Liver (tissue), 9 donors: ENCODE data around the gene NTM. TPM values are rescaled to one million over a fixed set of nuclear protein-coding genes. Genes with fewer than 3 reads are reported as not detected.

ENCODE experiments used
- DNase-seq: peaks from one replicate; pipeline ENCODE4 v3.0.0-alpha.2; 2017; ENCODE audit warnings: low spot score
- H3K27ac ChIP-seq, 2 donors: one replicate each; pipeline ENCODE4 v1.7.0; 2013; ENCODE audit warnings: inconsistent platforms in 2 of 2, low read length in 2 of 2, control low read depth in 1 of 2, low read depth in 1 of 2, mild to moderate bottlenecking in 1 of 2
- H3K27me3 ChIP-seq, 4 donors: one replicate each; pipeline versions ENCODE4 v1.6.1 to v1.7.0; 2013; ENCODE audit warnings: low read length in 3 of 4, inconsistent platforms in 1 of 4, mild to moderate bottlenecking in 1 of 4, moderate library complexity in 1 of 4; ENCODE audit not compliant: control insufficient read depth in 4 of 4, insufficient read depth in 4 of 4
- H3K36me3 ChIP-seq, 4 donors: one replicate each; pipeline versions ENCODE4 v1.6.1 to v1.7.0; 2013; ENCODE audit warnings: low read length in 3 of 4, mild to moderate bottlenecking in 3 of 4, low read depth in 1 of 4, moderate library complexity in 1 of 4; ENCODE audit not compliant: control insufficient read depth in 4 of 4, insufficient read depth in 3 of 4
- H3K4me1 ChIP-seq, 4 donors: one replicate each; pipeline versions ENCODE4 v1.6.1 to v1.7.0; 2013; ENCODE audit warnings: low read length in 3 of 4, mild to moderate bottlenecking in 3 of 4, moderate library complexity in 1 of 4; ENCODE audit not compliant: control insufficient read depth in 4 of 4, insufficient read depth in 4 of 4
- H3K4me3 ChIP-seq, 3 donors: one replicate each; pipeline versions ENCODE4 v1.6.1 to v1.7.0; 2013; ENCODE audit warnings: low read length in 3 of 3, control low read depth in 1 of 3, low read depth in 1 of 3, mild to moderate bottlenecking in 1 of 3
- H3K9ac ChIP-seq, 2 donors: one replicate each; pipeline ENCODE4 v1.7.0; 2013; ENCODE audit warnings: low read length in 2 of 2, mild to moderate bottlenecking in 2 of 2, moderate library complexity in 2 of 2, control low read depth in 1 of 2, low read depth in 1 of 2
- H3K9me3 ChIP-seq, 4 donors: one replicate each; pipeline versions ENCODE4 v1.6.1 to v1.7.0; 2013; ENCODE audit warnings: low read length in 3 of 4; ENCODE audit not compliant: control insufficient read depth in 4 of 4
- FOXA2 ChIP-seq: IDR thresholded peaks from 2 replicates; pipeline ENCODE4 v1.6.1; 2016; ENCODE audit warnings: antibody characterized with exemption
- HNF4A ChIP-seq, 2 donors: conservative IDR thresholded peaks; 2 replicates each; pipeline ENCODE4 v1.6.1; 2016; ENCODE audit warnings: antibody characterized with exemption in 2 of 2, mild to moderate bottlenecking in 2 of 2
- JUND ChIP-seq, 2 donors: IDR thresholded peaks; 2 replicates each; pipeline ENCODE4 v1.6.1; 2016; ENCODE audit warnings: antibody characterized with exemption in 2 of 2
- RAD21 ChIP-seq, 2 donors: IDR thresholded peaks; 2 replicates each; pipeline ENCODE4 v1.6.1; 2016; ENCODE audit warnings: antibody characterized with exemption in 2 of 2, mild to moderate bottlenecking in 2 of 2
- RXRA ChIP-seq, 2 donors: IDR thresholded peaks; 2 replicates each; pipeline ENCODE4 v1.6.1; 2017 to 2018; ENCODE audit warnings: antibody characterized with exemption in 2 of 2, mild to moderate bottlenecking in 1 of 2
- SP1 ChIP-seq: IDR thresholded peaks from 2 replicates; pipeline ENCODE4 v1.6.1; 2018; ENCODE audit warnings: antibody characterized with exemption, mild to moderate bottlenecking
- TAF1 ChIP-seq: conservative IDR thresholded peaks from 2 replicates; pipeline ENCODE4 v1.6.1; 2016; ENCODE audit warnings: antibody characterized with exemption, mild to moderate bottlenecking
- YY1 ChIP-seq: IDR thresholded peaks from 2 replicates; pipeline ENCODE4 v1.6.1; 2016; ENCODE audit warnings: antibody characterized with exemption, mild to moderate bottlenecking
- WGBS: extraction: QIAGEN DNeasy Blood & Tissue Kit; methylation state at CpG from one replicate; pipeline ENCODE4 v1.1.7; 2013; 5-methylcytosine and 5-hydroxymethylcytosine counted together
- polyA plus RNA-seq, 2 donors: library from polyadenylated mRNA; stranded (reverse) in 1 of 2; unstranded in 1 of 2; fragments of 200-250 nt in 1 of 2; fragments of >200 nt in 1 of 2; fragmentation: Nextera tagmentation in 1 of 2; extraction: Ambion mirVana in 1 of 2; gene quantifications; one replicate each; pipeline versions ENCODE4 v1.2.1 to v1.2.3, GENCODE V29; 2013 to 2015
- total RNA-seq, 2 donors: library from RNA; depleted of rRNA; stranded (reverse); fragments of >200 nt; gene quantifications; one replicate each; pipeline ENCODE4 v1.2.3, GENCODE V29; 2014
- TF ChIP-seq, protein P1 (sequence below): IDR thresholded peaks from 2 replicates; pipeline ENCODE4 v1.6.1; 2016; ENCODE audit warnings: antibody characterized with exemption
- TF ChIP-seq, protein P2 (sequence below): IDR thresholded peaks from 2 replicates; pipeline ENCODE4 v1.6.1; 2016; ENCODE audit warnings: antibody characterized with exemption, mild to moderate bottlenecking
- TF ChIP-seq, protein P3 (sequence below): fragments of 150-350 bp; IDR thresholded peaks from 2 replicates; pipeline ENCODE4 v1.5.1; 2017; ENCODE audit warnings: improper control_type of control experiment, low read depth, low read length; ENCODE audit not compliant: missing input control
- TF ChIP-seq, protein P4 (sequence below): IDR thresholded peaks from 2 replicates; pipeline ENCODE4 v1.6.1; 2016; ENCODE audit warnings: antibody characterized with exemption
- donor health status: healthy.
- donor health status: healthy.
- donor health status: healthy.
- donor health status: healthy.
- donor health status: healthy.

Gene NTM
- total and polyA plus RNA-seq, 4 donors = 0.08 to 1.1 (median 0.08) TPM; not detected in 1

DNA sequence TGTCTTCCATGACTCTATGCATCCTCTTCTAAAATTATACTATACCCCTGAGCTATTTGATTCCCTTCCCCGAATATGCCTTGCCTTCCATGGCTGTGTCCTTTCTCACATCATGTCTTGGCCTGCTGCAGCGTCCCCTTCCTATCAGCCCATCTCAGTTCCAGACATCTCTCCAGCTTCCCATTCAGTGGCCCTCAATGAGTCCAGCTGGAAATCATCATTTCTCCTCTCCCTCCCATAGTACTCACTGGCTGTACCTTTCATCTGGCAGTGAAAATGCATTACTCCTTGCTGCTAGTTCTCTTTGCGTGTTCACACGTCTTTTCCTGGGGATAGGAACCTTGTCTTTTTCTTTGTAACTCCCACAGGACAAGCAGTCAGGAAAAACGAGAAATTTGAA is 486.8 kb downstream of the NTM start:
- no peak overlapping the region for H3K9ac ChIP-seq
- H3K36me3 ChIP-seq = no peaks in the 10 kb centered on the region
- H3K4me1 ChIP-seq = no peaks in the 10 kb centered on the region
- TF ChIP-seq SP1 (no peak), YY1 (no peak)
- no peak overlapping the region for H3K4me3 ChIP-seq
- peaks cover 0 to 2% (median 0%) of the 10 kb centered on the region in 4 donors for H3K27me3 ChIP-seq
- H3K9me3 ChIP-seq = no peaks in the 10 kb centered on the region
- WGBS = 72% methylated on average over 5 of the region's 5 CpGs
- H3K27ac ChIP-seq = no peak overlapping the region
- no peak for DNase-seq

DNA sequence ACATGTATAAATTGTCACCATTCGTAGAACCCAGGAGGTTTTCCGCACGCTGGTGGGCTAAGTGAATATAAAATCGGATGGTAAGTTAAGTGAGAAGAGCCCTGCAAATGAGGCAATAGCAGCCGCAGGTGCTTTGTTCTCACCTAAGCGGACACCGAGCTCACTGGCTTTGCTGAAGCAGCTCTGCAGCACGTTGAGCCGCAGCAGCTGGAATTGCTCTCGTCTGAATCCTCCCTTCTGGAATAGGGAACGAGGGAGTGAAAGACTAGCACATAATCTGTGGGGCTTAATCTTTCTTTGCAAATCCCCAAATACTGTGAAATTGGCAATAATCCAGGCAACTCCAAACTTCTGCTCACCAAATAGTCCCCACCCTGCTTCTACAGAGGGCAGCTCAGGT is 488.1 kb downstream of the NTM start:
- Histone ChIP-seq H3K4me1 (no peaks in the 10 kb centered on the region), H3K9ac (no peak overlapping the region), H3K27me3 (peaks cover 0 to 2% (median 0%) of the 10 kb centered on the region in 4 donors), H3K4me3 (no peak overlapping the region), H3K9me3 (no peaks in the 10 kb centered on the region), H3K27ac (no peak overlapping the region), H3K36me3 (no peaks in the 10 kb centered on the region)
- DNase-seq = no peak
- 66% methylated on average over 11 of the region's 11 CpGs for WGBS
- no peak for TF ChIP-seq HNF4A (conservative IDR thresholded peaks at IDR 0.05)
- no peak for TF ChIP-seq TAF1
- TF ChIP-seq SP1 = no peak
- no peak for TF ChIP-seq JUND (IDR thresholded peaks at IDR 0.05)
- TF ChIP-seq, protein P1, sequence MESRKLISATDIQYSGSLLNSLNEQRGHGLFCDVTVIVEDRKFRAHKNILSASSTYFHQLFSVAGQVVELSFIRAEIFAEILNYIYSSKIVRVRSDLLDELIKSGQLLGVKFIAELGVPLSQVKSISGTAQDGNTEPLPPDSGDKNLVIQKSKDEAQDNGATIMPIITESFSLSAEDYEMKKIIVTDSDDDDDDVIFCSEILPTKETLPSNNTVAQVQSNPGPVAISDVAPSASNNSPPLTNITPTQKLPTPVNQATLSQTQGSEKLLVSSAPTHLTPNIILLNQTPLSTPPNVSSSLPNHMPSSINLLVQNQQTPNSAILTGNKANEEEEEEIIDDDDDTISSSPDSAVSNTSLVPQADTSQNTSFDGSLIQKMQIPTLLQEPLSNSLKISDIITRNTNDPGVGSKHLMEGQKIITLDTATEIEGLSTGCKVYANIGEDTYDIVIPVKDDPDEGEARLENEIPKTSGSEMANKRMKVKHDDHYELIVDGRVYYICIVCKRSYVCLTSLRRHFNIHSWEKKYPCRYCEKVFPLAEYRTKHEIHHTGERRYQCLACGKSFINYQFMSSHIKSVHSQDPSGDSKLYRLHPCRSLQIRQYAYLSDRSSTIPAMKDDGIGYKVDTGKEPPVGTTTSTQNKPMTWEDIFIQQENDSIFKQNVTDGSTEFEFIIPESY = no peak
- TF ChIP-seq, protein P2, sequence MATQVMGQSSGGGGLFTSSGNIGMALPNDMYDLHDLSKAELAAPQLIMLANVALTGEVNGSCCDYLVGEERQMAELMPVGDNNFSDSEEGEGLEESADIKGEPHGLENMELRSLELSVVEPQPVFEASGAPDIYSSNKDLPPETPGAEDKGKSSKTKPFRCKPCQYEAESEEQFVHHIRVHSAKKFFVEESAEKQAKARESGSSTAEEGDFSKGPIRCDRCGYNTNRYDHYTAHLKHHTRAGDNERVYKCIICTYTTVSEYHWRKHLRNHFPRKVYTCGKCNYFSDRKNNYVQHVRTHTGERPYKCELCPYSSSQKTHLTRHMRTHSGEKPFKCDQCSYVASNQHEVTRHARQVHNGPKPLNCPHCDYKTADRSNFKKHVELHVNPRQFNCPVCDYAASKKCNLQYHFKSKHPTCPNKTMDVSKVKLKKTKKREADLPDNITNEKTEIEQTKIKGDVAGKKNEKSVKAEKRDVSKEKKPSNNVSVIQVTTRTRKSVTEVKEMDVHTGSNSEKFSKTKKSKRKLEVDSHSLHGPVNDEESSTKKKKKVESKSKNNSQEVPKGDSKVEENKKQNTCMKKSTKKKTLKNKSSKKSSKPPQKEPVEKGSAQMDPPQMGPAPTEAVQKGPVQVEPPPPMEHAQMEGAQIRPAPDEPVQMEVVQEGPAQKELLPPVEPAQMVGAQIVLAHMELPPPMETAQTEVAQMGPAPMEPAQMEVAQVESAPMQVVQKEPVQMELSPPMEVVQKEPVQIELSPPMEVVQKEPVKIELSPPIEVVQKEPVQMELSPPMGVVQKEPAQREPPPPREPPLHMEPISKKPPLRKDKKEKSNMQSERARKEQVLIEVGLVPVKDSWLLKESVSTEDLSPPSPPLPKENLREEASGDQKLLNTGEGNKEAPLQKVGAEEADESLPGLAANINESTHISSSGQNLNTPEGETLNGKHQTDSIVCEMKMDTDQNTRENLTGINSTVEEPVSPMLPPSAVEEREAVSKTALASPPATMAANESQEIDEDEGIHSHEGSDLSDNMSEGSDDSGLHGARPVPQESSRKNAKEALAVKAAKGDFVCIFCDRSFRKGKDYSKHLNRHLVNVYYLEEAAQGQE = no peak
- TF ChIP-seq RAD21 (IDR thresholded peaks at IDR 0.05) = no peak
- no peak for TF ChIP-seq RXRA (IDR thresholded peaks at IDR 0.05)
- TF ChIP-seq, protein P3, sequence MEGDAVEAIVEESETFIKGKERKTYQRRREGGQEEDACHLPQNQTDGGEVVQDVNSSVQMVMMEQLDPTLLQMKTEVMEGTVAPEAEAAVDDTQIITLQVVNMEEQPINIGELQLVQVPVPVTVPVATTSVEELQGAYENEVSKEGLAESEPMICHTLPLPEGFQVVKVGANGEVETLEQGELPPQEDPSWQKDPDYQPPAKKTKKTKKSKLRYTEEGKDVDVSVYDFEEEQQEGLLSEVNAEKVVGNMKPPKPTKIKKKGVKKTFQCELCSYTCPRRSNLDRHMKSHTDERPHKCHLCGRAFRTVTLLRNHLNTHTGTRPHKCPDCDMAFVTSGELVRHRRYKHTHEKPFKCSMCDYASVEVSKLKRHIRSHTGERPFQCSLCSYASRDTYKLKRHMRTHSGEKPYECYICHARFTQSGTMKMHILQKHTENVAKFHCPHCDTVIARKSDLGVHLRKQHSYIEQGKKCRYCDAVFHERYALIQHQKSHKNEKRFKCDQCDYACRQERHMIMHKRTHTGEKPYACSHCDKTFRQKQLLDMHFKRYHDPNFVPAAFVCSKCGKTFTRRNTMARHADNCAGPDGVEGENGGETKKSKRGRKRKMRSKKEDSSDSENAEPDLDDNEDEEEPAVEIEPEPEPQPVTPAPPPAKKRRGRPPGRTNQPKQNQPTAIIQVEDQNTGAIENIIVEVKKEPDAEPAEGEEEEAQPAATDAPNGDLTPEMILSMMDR = no peak
- TF ChIP-seq, protein P4, sequence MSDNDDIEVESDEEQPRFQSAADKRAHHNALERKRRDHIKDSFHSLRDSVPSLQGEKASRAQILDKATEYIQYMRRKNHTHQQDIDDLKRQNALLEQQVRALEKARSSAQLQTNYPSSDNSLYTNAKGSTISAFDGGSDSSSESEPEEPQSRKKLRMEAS = no peak
- no peak for TF ChIP-seq FOXA2
